ENCODE results near the gene KRT9.

DNA sequence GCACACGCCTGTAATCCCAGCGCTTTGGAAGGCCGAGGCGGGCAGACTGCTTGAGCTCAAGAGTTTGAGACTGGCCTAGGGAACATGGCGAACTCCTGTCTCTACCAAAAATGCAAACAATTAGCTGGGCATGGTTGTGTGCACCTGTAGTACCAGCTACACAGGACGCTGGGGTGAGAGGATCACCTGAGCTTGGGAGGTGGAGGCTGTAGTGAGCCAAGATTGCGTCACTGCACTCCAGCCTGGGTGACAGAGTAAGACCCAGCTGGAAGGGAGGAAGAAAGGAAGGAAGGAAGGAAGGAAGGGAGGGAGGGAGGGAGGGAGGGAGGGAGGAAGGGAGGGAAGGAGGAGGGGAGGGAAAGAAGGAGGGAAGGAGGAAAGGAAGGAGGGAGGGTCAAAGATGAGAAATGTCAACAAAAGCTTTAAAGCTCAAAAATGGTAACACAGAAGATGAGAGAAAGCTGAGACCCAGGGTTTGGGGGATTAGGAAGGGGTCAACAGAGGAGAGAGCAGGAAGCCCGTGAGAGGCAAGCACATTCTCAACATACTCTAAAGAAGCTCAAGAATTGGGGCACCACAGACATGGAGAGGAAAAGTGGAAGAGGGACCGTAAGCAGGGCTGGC is 38.8 kb downstream of the KRT9 start:
- TF ChIP-seq, protein P1, sequence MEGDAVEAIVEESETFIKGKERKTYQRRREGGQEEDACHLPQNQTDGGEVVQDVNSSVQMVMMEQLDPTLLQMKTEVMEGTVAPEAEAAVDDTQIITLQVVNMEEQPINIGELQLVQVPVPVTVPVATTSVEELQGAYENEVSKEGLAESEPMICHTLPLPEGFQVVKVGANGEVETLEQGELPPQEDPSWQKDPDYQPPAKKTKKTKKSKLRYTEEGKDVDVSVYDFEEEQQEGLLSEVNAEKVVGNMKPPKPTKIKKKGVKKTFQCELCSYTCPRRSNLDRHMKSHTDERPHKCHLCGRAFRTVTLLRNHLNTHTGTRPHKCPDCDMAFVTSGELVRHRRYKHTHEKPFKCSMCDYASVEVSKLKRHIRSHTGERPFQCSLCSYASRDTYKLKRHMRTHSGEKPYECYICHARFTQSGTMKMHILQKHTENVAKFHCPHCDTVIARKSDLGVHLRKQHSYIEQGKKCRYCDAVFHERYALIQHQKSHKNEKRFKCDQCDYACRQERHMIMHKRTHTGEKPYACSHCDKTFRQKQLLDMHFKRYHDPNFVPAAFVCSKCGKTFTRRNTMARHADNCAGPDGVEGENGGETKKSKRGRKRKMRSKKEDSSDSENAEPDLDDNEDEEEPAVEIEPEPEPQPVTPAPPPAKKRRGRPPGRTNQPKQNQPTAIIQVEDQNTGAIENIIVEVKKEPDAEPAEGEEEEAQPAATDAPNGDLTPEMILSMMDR (IDR thresholded peaks at IDR 0.05 in 2 of 3, conservative IDR thresholded peaks at IDR 0.05 in 1 of 3; ENCODE audit: borderline replicate concordance in 1 of 3, insufficient read depth in 1 of 3, low read depth in 2 of 3, low read length in 2 of 3) = no peak
- TF ChIP-seq SRF (IDR thresholded peaks at IDR 0.05; ENCODE audit: low read depth) = no peak
- no peak for TF ChIP-seq SIN3A (IDR thresholded peaks at IDR 0.05; ENCODE audit: low read depth)
- no peak for TF ChIP-seq EZH2phosphoT487 (IDR thresholded peaks at IDR 0.05; ENCODE audit: borderline replicate concordance)
- TF ChIP-seq POLR2A (IDR thresholded peaks at IDR 0.05; ENCODE audit: borderline replicate concordance, extremely low read depth, insufficient read depth, insufficient read length) = no peak
- TF ChIP-seq, protein P2, sequence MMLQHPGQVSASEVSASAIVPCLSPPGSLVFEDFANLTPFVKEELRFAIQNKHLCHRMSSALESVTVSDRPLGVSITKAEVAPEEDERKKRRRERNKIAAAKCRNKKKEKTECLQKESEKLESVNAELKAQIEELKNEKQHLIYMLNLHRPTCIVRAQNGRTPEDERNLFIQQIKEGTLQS (IDR thresholded peaks at IDR 0.05) = no peak
- TF ChIP-seq, protein P3, sequence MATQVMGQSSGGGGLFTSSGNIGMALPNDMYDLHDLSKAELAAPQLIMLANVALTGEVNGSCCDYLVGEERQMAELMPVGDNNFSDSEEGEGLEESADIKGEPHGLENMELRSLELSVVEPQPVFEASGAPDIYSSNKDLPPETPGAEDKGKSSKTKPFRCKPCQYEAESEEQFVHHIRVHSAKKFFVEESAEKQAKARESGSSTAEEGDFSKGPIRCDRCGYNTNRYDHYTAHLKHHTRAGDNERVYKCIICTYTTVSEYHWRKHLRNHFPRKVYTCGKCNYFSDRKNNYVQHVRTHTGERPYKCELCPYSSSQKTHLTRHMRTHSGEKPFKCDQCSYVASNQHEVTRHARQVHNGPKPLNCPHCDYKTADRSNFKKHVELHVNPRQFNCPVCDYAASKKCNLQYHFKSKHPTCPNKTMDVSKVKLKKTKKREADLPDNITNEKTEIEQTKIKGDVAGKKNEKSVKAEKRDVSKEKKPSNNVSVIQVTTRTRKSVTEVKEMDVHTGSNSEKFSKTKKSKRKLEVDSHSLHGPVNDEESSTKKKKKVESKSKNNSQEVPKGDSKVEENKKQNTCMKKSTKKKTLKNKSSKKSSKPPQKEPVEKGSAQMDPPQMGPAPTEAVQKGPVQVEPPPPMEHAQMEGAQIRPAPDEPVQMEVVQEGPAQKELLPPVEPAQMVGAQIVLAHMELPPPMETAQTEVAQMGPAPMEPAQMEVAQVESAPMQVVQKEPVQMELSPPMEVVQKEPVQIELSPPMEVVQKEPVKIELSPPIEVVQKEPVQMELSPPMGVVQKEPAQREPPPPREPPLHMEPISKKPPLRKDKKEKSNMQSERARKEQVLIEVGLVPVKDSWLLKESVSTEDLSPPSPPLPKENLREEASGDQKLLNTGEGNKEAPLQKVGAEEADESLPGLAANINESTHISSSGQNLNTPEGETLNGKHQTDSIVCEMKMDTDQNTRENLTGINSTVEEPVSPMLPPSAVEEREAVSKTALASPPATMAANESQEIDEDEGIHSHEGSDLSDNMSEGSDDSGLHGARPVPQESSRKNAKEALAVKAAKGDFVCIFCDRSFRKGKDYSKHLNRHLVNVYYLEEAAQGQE (IDR thresholded peaks at IDR 0.05; ENCODE audit: low read depth) = no peak
- TF ChIP-seq POLR2AphosphoS5 (IDR thresholded peaks at IDR 0.05; ENCODE audit: low read depth, low read length) = no peak
- no peak for TF ChIP-seq EZH2 (IDR thresholded peaks at IDR 0.05)
- TF ChIP-seq CEBPB (IDR thresholded peaks at IDR 0.05; ENCODE audit: low read depth) = peak; percentile 78
- TF ChIP-seq RAD21 (IDR thresholded peaks at IDR 0.05; ENCODE audit: low read depth) = no peak
- no peak for TF ChIP-seq ZNF274 (IDR thresholded peaks at IDR 0.05; ENCODE audit: low read depth, low read length)
- TF ChIP-seq EGR1 (IDR thresholded peaks at IDR 0.05; ENCODE audit: low read depth) = no peak
